Lower lobe of right lung (tissue), 2 donors: ENCODE data around the gene SLCO4A1. TPM values are rescaled to one million over a fixed set of nuclear protein-coding genes. Genes with fewer than 3 reads are reported as not detected.

Experiments used
- ATAC-seq, 2 donors: fragments of 200-7000 bp; cut with Tn5 transposase; one replicate each; pipeline ENCODE4 v1.9.1; 2020 to 2022; ENCODE audit warnings: mild to moderate bottlenecking in 2 of 2, moderate library complexity in 2 of 2
- DNase-seq: peaks from one replicate; pipeline ENCODE4 v3.0.0-alpha.2; 2020
- H3K27ac ChIP-seq: fragments of 200-600 bp; one replicate; pipeline ENCODE4 v1.8.0; 2022
- H3K27me3 ChIP-seq: fragments of 200-600 bp; one replicate; pipeline ENCODE4 v1.8.0; 2022; ENCODE audit warnings: low read depth
- H3K36me3 ChIP-seq: fragments of 200-600 bp; one replicate; pipeline ENCODE4 v1.8.0; 2022; ENCODE audit warnings: mild to moderate bottlenecking
- H3K4me1 ChIP-seq: fragments of 200-600 bp; one replicate; pipeline ENCODE4 v1.8.0; 2022
- H3K4me3 ChIP-seq: fragments of 200-600 bp; one replicate; pipeline ENCODE4 v1.8.0; 2022; ENCODE audit warnings: mild to moderate bottlenecking
- H3K9me3 ChIP-seq: fragments of 200-600 bp; one replicate; pipeline ENCODE4 v1.8.0; 2022
- CTCF ChIP-seq: fragments of 200-600 bp; IDR thresholded peaks from one replicate; pipeline ENCODE4 v1.8.0; 2022; ENCODE audit warnings: antibody characterized with exemption, mild to moderate bottlenecking
- intact Hi-C: fragments of 100-400 bp; cut with DNase I; formaldehyde crosslinking; loops from one replicate; pipeline ENCODE4 v1.11.0; 2022
- total RNA-seq: library from RNA; stranded (reverse); fragmentation: NEBNext Ultra II Directional; extraction: Animal tissue kit (Norgen Biotek cat#: 25700); gene quantifications from one replicate; pipeline ENCODE4 v1.2.1, GENCODE V29; 2021
- donor health status: DM: no; HTN: yes; CAD: no; lungs with severe emphysema.

SLCO4A1 gene
- total RNA-seq, 1 donor from 2014 or later, result 72.4 TPM

GRCh38 chr20:62631336-62632308 is 10.7 kb upstream of the SLCO4A1 start:
- Histone ChIP-seq H3K27me3 (peaks cover 27% of the 10 kb centered on the region), H3K4me3 (no peak overlapping the region), H3K4me1 (peaks cover 11% of the 10 kb centered on the region), H3K9me3 (no peaks in the 10 kb centered on the region), H3K27ac (no peak overlapping the region), H3K36me3 (no peaks in the 10 kb centered on the region)
- intact Hi-C loops, result no loop called here
- DNase-seq (no peak), ATAC-seq (no peak)
- TF ChIP-seq CTCF, result no peak

- H3K27ac ChIP-seq, result no peak overlapping the region
- ATAC-seq, result no peak
These were observed 9.7 kb upstream of the SLCO4A1 start for GRCh38 chr20:62632575-62633090.

GRCh38 chr20:62633598-62634329 is 8.5 kb upstream of the SLCO4A1 start:
- H3K4me1 ChIP-seq, result peaks cover 11% of the 10 kb centered on the region
- ATAC-seq (no peak), DNase-seq (no peak)
- H3K27ac ChIP-seq, result no peak overlapping the region
- intact Hi-C loops, result no loop called here
- H3K9me3 ChIP-seq, result no peaks in the 10 kb centered on the region
- peaks cover 38% of the 10 kb centered on the region for H3K27me3 ChIP-seq
- no peak overlapping the region for H3K4me3 ChIP-seq
- no peak for TF ChIP-seq CTCF
- no peaks in the 10 kb centered on the region for H3K36me3 ChIP-seq

More at GRCh38 chr20:62632575-62633090, 9.7 kb upstream of the SLCO4A1 start:
- intact Hi-C loops, result no loop called here
- TF ChIP-seq CTCF, result no peak
- peaks cover 32% of the 10 kb centered on the region for H3K27me3 ChIP-seq
- H3K9me3 ChIP-seq, result no peaks in the 10 kb centered on the region
- peaks cover 11% of the 10 kb centered on the region for H3K4me1 ChIP-seq
- no peak overlapping the region for H3K4me3 ChIP-seq
- DNase-seq, result no peak
- no peaks in the 10 kb centered on the region for H3K36me3 ChIP-seq

- intact Hi-C loops, result no loop called here
- Histone ChIP-seq H3K27ac (no peak overlapping the region), H3K4me1 (peaks cover 11% of the 10 kb centered on the region), H3K36me3 (no peaks in the 10 kb centered on the region), H3K27me3 (peaks cover 38% of the 10 kb centered on the region), H3K9me3 (no peaks in the 10 kb centered on the region), H3K4me3 (no peak overlapping the region)
- ATAC-seq (no peak), DNase-seq (no peak)
- TF ChIP-seq CTCF, result no peak
These were observed 7.9 kb upstream of the SLCO4A1 start for GRCh38 chr20:62634330-62634967.

- no peak for TF ChIP-seq CTCF
- DNase-seq, result no peak
- H3K27ac ChIP-seq, result no peak overlapping the region
- intact Hi-C loops, result no loop called here
- no peaks in the 10 kb centered on the region for H3K36me3 ChIP-seq
- no peak overlapping the region for H3K4me3 ChIP-seq
- no peak for ATAC-seq
- H3K4me1 ChIP-seq, result peaks cover 11% of the 10 kb centered on the region
- peaks cover 42% of the 10 kb centered on the region for H3K27me3 ChIP-seq
- no peaks in the 10 kb centered on the region for H3K9me3 ChIP-seq
These were observed 7.1 kb upstream of the SLCO4A1 start for GRCh38 chr20:62635232-62635631.
